ENCODE data around the gene GRM7. TPM values are rescaled to one million over a fixed set of nuclear protein-coding genes. Genes with fewer than 3 reads are reported as not detected.

The GRM7 gene
- total RNA-seq, 1 experiment from 2014 or later: not detected

- ATAC-seq (no peak), DNase-seq (ENCODE audit: low read depth, low spot score) (no peak)
- TF ChIP-seq ZBTB33 (IDR thresholded peaks at IDR 0.05; ENCODE audit: extremely low read depth, insufficient replicate concordance, low read length) (no peak), POLR2A (IDR thresholded peaks at IDR 0.05; ENCODE audit: borderline replicate concordance, extremely low read depth, insufficient read depth, insufficient read length) (no peak), POLR2AphosphoS5 (IDR thresholded peaks at IDR 0.05; ENCODE audit: low read depth, low read length) (no peak), ZNF274 (IDR thresholded peaks at IDR 0.05; ENCODE audit: low read depth, low read length) (no peak), JUND (IDR thresholded peaks at IDR 0.05) (no peak), YY1 (IDR thresholded peaks at IDR 0.05; ENCODE audit: extremely low read depth, insufficient replicate concordance, low read depth, low read length) (no peak), MAX (IDR thresholded peaks at IDR 0.05) (no peak), FOSL1 (IDR thresholded peaks at IDR 0.05; ENCODE audit: low read depth) (no peak), CEBPB (IDR thresholded peaks at IDR 0.05; ENCODE audit: low read depth) (no peak), EZH2 (IDR thresholded peaks at IDR 0.05) (no peak), EGR1 (IDR thresholded peaks at IDR 0.05; ENCODE audit: low read depth) (no peak), SP1 (IDR thresholded peaks at IDR 0.05; ENCODE audit: low read depth) (no peak), RAD21 (IDR thresholded peaks at IDR 0.05; ENCODE audit: low read depth) (no peak)
- no peaks in the 10 kb centered on the region for H3K79me2 ChIP-seq (ENCODE audit: insufficient read depth, low read length)
- no peak overlapping the region for H2AFZ ChIP-seq (ENCODE audit: low read depth, low read length, poor library complexity, severe bottlenecking)
- no peak overlapping the region for H3K4me3 ChIP-seq (replicated peaks in 1 of 2; ENCODE audit: low read depth in 1 of 2, low read length in 2 of 2)
- no TSS peak for BruUV-seq (replicated peaks)
- H4K20me1 ChIP-seq (ENCODE audit: insufficient read depth): no peaks in the 10 kb centered on the region
- no peak overlapping the region for H3K4me2 ChIP-seq (ENCODE audit: low read length)
- intact Hi-C loops (cut with micrococcal nuclease): no loop called here
- no peak overlapping the region for H3K27ac ChIP-seq (ENCODE audit: low read depth, low read length)
- no peaks in the 10 kb centered on the region for H3K27me3 ChIP-seq (ENCODE audit: insufficient read depth, low read length)
- ChIA-PET RAD21 (ENCODE audit: low non-redundant PET in 1 of 2, low total read pairs in 2 of 2, uncharacterized antibody in 2 of 2, unreplicated experiment in 2 of 2) (no interaction called here), CTCF (no interaction called here), POLR2A (no interaction called here)
- H3K9me2 ChIP-seq (ENCODE audit: insufficient read depth): no peaks in the 10 kb centered on the region
- no peak overlapping the region for H3K9ac ChIP-seq (ENCODE audit: low read length)
- no peaks in the 10 kb centered on the region for H3K4me1 ChIP-seq (ENCODE audit: control insufficient read depth in 1 of 2, insufficient read depth in 2 of 2, low read length in 2 of 2)
- H3K36me3 ChIP-seq (ENCODE audit: control insufficient read depth in 1 of 2, insufficient read depth in 2 of 2, low read length in 2 of 2): no peaks in the 10 kb centered on the region
- no peaks in the 10 kb centered on the region for H3K9me3 ChIP-seq (ENCODE audit: control insufficient read depth in 1 of 2, insufficient read depth in 1 of 2, low read depth in 1 of 2, low read length in 2 of 2)
Measured at GRCh38 chr3:6862041-6862879, 1.3 kb downstream of the GRM7 start.
